C4-2B (cell line): Measurements from ENCODE around the gene GNG8.

ENCODE experiments used
- H3K27ac ChIP-seq: fragments of 450-650 bp; 2 replicates; pipeline ENCODE4 v1.5.1; 2017
- ZFX ChIP-seq: fragments of 450-650 bp; IDR thresholded peaks from 2 replicates; pipeline ENCODE4 v1.6.1; 2017
- TF ChIP-seq, protein P1 (sequence below): fragments of 450-650 bp; conservative IDR thresholded peaks from 2 replicates; pipeline ENCODE4 v1.5.1; 2017; ENCODE audit warnings: mild to moderate bottlenecking

The GNG8 gene

DNA sequence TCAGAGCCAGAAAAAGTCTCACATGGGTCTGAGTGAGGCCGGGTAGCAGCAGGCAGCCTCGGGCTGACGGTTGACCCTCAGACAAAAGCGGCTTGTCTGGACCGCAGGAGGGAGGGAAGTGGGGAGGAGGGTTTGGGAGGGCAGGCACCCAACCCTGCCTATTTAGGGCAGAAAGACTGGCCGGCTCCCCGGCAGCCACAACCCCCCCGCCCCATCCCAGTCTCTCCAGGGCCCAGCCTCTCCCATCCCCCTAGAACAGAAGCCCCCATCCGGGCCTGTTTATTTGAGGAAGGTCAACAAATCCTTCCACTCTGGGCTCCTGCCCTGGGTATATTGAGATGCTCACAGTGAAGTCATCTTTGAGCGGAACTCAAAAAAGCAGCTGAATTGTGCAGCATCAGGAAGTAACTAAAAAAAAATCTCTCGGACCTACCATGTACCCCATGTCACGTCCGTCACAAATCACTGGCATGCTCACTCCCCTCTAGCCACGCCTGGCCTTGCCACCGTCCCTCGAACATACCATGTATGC is 18.7 kb upstream of the GNG8 start:
- no peak overlapping the region for H3K27ac ChIP-seq
- TF ChIP-seq, protein P1, sequence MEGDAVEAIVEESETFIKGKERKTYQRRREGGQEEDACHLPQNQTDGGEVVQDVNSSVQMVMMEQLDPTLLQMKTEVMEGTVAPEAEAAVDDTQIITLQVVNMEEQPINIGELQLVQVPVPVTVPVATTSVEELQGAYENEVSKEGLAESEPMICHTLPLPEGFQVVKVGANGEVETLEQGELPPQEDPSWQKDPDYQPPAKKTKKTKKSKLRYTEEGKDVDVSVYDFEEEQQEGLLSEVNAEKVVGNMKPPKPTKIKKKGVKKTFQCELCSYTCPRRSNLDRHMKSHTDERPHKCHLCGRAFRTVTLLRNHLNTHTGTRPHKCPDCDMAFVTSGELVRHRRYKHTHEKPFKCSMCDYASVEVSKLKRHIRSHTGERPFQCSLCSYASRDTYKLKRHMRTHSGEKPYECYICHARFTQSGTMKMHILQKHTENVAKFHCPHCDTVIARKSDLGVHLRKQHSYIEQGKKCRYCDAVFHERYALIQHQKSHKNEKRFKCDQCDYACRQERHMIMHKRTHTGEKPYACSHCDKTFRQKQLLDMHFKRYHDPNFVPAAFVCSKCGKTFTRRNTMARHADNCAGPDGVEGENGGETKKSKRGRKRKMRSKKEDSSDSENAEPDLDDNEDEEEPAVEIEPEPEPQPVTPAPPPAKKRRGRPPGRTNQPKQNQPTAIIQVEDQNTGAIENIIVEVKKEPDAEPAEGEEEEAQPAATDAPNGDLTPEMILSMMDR: no peak
- TF ChIP-seq ZFX: no peak

DNA sequence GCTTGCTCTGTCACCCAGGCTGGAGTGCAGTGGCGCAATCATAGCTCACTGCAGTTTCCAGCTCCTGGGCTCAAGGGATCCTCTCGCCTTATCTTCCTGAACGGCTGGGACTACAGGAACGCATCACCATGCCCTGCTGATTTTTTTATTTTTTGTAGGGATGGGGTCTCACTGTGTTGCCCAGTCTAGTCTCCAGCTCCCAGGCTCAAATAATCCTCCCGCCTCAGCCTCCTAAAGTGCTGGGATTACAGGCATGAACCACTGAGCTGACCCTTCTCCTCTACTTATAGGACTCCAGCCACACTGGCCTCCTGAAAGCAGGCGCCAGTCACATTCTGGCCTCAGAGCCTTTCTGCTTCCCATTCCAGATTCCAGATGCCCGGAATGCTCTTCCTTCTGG is 14.4 kb upstream of the GNG8 start:
- no peak for TF ChIP-seq ZFX
- TF ChIP-seq, protein P1: no peak
- no peak overlapping the region for H3K27ac ChIP-seq

DNA sequence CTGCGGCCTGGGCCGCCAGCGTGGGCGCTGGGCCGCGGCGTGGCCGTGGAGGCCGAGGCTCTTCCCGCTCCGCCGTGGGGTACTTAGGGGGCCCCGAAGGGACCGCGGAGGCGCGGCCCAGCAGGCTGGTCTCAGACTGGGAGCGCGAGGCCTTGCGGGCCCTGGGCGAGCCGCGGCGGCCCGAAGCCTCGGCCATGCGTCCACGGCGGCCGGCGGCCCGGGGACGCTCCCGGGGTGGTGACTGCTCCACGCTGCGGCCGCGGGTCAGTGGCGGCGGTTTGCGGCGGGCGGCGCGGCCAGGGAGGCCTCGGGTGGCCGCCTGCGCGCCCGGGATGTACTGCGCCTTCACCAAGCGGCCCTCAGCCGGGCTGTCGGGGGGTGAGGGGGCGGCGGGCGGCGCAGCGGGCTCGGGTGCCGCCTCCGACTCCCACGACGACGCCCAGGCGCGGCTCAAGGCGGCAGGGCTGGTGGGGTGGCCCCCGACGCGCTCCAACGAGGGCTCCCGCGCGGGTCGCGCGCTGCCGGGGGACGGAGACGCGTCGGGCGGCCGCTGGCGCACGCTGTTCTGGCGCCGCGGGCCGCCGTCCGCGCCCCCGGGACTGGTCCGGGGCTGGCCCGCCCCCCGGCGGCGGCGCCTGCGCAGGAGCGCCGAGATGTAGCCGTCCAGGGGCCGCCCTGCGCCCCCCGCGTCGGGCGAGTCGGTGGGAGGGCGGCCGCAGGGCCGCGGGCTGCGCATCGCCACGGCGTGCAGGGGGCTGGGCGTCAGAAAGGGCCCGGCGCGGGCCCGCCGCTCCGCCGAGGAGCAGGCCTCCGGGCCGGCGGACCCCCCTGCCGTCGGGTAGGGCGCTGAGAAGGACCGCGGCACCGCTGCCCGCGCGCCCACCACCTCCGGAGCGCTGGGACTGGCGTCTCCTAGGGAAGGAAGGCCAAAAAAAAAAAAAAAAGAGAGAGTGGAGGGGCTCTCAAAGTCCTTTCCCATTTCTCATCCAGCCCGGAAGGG is 13.3 kb upstream of the GNG8 start:
- no peak overlapping the region for H3K27ac ChIP-seq
- no peak for TF ChIP-seq ZFX
- TF ChIP-seq, protein P1: no peak

- TF ChIP-seq ZFX: no peak
- TF ChIP-seq, protein P1: no peak
Measured at GRCh38 chr19:46648060-46648960, 12.3 kb upstream of the GNG8 start.

GRCh38 chr19:46646402-46646801 is 10.4 kb upstream of the GNG8 start:
- no peak overlapping the region for H3K27ac ChIP-seq
- TF ChIP-seq, protein P1: no peak
- no peak for TF ChIP-seq ZFX

More at GRCh38 chr19:46648060-46648960, 12.3 kb upstream of the GNG8 start:
- H3K27ac ChIP-seq: no peak overlapping the region

GRCh38 chr19:46644720-46645119 is 8.7 kb upstream of the GNG8 start:
- H3K27ac ChIP-seq: no peak overlapping the region
- TF ChIP-seq ZFX: no peak
- TF ChIP-seq, protein P1: no peak
